Measurements from ENCODE around the gene SYCP2L.

DNA sequence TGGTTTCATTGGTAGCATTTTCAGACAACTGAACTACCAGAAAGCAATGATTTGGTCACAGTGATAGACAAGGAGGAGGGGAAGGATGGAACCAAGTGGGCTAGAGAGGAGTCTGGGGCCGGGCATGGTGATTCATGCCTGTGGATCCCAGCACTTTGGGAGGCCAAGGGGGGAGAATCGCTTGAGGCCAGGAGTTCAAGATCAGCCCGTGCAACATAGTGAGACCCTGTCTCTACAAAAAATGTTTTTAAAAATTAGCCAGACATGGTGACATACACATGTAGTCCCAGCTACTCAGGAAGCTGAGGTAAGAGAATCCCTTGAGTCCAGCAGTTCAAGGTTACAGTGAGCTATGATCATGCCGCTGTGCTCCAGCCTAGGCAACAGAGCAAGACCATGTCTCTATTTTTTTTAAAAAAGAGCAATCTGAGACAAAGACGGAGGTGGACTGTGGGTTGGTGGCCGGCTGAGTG is 70.6 kb downstream of the SYCP2L start:
- TF ChIP-seq, protein P1, sequence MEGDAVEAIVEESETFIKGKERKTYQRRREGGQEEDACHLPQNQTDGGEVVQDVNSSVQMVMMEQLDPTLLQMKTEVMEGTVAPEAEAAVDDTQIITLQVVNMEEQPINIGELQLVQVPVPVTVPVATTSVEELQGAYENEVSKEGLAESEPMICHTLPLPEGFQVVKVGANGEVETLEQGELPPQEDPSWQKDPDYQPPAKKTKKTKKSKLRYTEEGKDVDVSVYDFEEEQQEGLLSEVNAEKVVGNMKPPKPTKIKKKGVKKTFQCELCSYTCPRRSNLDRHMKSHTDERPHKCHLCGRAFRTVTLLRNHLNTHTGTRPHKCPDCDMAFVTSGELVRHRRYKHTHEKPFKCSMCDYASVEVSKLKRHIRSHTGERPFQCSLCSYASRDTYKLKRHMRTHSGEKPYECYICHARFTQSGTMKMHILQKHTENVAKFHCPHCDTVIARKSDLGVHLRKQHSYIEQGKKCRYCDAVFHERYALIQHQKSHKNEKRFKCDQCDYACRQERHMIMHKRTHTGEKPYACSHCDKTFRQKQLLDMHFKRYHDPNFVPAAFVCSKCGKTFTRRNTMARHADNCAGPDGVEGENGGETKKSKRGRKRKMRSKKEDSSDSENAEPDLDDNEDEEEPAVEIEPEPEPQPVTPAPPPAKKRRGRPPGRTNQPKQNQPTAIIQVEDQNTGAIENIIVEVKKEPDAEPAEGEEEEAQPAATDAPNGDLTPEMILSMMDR (conservative IDR thresholded peaks at IDR 0.05 in 1 of 2, IDR thresholded peaks at IDR 0.05 in 1 of 2; ENCODE audit: low read depth in 1 of 2, low read length in 2 of 2): no peak
- TF ChIP-seq EZH2 (IDR thresholded peaks at IDR 0.05; ENCODE audit: low read length, missing control alignments): no peak

All from fibroblast of lung (primary cell).